NCI-H146 (cell line): Measurements from ENCODE around the gene GMEB2.
"Not testable (repeated sequence)": the region's sequence is repeated elsewhere in the genome, so short reads cannot be mapped to it uniquely, and the experiment has no call there.

Source experiments
- DNase-seq: peaks from one replicate; lab custom pipeline; 2025; lab: John Stamatoyannopoulos, UW

The GMEB2 gene

DNA sequence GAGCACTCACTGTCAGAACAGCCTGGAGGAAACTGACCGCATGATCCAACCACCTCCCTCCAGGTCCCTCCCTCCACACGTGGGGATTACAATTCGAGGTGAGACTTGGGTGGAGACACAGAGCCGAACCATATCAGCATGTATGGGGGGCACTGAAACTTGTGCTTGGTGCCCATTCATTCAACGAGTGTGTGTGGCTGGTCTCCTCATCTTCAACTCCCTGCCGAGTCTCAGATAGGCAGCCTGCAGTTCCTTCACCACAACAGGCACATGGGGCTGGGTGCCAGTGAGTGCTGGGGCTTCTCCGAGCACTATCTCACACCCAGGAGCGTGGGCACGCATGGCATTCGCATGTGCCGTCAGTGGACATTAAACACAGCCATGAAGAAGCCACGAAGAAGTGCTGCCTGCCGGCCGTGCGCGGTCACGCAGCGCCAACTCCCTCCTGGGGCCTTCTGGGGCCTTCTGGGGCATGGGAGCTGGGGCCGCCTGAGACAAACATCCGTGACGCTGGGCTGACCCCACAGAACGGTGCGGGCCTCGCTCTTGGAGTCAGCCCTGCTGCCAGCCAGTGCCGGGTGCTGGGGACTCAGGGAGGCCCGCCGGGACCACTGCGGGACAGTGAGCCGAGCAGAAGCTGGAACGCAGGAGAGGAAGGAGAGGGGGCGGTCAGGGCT is 30.5 kb upstream of the GMEB2 start:
- DNase-seq, result peak; percentile 58

DNA sequence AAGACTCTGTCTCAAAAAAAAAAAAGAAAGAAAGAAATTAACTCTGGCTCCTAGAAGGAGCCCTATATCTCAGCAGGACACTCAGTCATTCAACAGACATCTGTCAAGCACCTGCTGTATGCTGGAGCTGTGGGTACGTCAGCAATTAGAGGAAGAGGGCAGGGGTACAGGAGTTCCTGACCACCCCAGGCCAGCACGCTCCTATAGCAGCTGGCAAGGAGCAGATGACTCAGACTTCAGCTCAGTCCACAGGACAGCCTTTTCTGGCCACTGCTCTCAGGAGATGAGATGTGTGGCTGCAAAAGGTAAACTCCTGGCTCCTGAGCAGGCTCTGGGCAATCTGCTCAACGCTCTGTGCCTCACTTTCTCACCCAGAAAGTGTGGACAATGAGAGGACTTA is 29.6 kb upstream of the GMEB2 start:
- DNase-seq, result no peak

DNA sequence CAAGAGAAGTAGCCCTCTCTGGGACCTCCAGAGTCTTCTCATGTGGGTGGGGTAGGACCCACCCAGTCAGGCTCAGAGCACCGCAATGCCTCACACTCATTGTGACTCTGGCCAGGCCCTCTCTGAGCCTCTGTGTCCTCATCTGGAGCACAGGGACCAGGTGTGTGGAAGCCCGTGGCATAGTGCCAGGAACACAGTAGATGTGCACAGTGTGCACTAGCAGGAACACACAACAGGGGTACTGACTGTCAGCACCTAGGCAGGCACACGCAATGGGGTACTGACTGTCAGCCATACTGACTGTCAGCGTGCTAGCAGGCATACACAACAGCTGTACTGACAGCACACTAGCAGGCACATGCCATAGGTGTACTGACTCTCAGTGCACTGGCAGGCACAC is 28.3 kb upstream of the GMEB2 start:
- DNase-seq, result no peak

DNA sequence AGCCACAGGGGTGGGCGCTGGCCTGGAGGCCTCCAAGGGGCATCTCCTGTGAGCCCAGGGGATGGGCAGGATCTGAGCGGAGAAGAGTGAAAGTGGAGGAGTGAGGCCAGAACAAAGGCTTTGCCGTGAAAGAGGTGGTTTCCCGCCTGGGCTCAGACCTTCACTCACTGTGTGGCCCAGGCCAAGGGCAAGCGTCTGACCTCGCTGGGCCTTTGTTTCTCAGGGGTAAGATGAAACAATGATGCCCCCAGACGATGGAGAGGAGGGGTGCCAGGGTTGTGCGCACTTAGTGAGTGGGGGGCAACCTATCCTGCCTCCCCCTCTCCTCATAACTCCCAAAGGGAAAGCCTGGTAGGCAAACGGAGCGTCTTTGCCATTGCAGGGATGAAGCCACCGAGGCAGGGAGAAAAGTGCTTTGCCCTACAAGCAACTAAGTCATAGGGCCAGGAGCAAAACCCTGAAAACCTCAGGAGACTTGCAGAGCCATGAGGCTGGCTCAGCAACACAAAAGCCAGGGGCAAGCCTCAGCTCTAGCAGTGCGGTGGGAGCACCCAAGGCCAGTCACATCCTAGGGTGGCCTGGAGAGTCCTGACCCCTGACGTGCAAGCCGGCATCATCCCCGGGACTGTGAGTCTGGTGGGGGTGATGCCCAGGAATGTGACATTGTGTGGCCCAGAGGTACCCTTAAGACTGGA is 27.2 kb upstream of the GMEB2 start:
- DNase-seq, result no peak

DNA sequence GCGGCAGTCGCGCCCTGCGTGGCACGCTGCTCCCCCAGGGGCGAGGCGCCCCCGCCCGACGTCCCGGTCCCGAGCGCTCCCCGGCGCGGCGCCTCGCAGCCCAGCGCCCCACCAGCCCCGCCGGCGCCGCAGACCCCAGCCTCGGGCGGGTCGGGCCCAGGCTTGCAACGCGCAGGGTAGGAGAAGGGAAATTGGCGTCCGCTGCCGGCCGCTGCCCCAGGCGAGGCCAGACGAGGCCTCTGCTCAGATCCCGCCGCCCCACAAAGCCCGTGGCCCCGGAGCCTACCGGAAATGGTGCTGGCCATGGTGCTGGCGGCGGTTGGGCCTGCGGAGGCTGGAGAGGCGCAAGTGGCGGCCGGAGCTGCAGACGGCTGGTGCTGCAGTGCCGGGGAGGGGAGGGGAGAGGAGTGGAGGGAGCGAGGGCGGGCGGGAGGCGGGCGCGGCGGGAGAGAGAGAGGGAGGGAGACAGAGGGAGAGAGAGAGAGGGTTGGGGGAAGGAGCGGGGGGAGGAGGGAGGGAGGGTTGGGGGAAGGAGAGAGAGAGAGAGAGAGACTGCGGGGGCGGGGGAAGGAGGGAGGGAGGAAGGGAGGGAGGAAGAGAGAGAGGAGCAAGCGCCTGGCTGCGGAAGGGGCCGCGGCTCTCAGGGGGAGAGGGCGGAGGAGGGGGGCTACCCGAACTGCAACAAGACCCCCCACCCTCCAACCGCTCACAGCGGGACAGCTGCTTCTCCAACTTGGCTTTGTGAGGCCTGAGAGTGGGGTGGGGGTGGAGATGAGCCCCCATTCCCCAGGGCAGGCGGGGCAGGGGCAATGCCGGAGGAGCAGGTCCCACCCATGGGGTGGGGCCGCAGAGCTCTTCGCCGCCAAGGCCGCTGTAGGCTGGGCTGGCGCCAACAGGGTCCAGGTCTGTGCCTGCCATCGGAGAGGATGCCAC is 26.4 kb upstream of the GMEB2 start, which contains the start of gene STMN3:
Gene STMN3 (minus strand): TSS at position 384 of the 933 bp plus-strand sequence. CDS start 79 bp downstream, at position 305.
- DNase-seq, result peak; percentile 96

DNA sequence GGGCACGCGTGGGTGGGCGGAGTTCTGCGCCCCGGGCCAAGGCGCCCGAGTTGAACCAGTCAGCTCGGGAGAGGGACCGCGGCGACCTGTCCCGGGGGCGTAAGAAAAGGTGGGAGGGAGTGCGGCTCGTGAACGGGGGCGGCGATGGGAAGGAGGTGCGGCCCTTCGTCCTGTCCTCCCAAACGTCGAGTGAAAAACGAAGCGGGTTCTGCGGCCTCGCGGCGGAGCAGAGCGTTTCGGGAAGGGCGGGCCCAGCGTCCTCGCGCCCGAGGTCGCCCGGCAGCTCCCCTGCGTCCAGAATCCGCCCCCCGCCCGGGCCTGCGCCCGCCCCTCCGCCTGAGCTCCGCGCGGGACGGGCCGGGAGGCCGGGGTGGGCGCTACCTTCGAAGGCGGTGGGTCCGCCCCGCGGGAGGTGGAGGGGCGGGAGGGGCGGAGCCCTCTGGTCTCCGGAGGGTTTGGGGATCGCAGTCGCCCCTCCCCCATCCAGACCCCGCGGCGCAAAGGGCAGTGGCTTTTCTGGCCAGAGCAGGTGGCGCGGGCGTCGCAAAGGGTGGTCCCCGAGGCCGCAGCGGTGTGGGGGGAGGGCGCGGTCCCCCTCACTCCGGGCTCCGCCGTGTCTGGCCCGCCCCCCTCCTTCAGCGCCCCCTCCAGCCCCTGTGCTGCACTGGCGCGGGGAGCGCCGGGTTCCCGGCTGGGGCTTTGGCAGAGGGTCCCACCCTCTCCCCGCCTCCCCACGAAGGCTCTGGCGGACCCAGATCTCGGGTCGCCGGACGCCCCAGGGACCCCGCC is 25.5 kb upstream of the GMEB2 start:
- peak; percentile 80 for DNase-seq

DNA sequence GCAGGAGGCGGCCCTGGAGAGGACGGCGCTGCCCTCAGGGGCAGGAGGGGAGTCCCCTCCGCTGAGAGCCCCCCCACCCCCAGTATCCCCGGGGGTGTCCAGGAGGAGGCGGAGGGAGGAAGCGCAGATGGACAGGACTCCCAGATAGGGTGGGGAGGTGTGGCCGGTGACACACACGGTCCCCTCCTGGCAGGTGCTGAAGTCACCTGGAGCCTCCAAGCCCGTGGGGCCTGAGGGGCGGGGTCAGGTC is 25.0 kb upstream of the GMEB2 start:
- peak; percentile 53 for DNase-seq

DNA sequence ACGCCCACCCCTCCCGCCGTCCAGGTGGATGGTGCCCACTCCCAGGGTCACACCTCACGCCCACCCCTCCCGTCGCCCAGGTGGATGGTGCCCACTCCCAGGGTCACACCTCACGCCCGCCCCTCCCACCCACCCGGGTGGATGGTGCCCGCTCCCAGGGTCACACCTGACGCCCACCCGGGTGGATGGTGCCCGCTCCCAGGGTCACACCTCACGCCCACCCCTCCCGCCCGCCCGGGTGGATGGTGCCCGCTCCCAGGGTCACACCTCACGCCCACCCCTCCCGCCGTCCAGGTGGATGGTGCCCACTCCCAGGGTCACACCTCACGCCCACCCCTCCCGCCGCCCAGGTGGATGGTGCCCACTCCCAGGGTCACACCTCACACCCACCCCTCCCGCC is 23.6 kb upstream of the GMEB2 start:
- not testable (repeated sequence) for DNase-seq

DNA sequence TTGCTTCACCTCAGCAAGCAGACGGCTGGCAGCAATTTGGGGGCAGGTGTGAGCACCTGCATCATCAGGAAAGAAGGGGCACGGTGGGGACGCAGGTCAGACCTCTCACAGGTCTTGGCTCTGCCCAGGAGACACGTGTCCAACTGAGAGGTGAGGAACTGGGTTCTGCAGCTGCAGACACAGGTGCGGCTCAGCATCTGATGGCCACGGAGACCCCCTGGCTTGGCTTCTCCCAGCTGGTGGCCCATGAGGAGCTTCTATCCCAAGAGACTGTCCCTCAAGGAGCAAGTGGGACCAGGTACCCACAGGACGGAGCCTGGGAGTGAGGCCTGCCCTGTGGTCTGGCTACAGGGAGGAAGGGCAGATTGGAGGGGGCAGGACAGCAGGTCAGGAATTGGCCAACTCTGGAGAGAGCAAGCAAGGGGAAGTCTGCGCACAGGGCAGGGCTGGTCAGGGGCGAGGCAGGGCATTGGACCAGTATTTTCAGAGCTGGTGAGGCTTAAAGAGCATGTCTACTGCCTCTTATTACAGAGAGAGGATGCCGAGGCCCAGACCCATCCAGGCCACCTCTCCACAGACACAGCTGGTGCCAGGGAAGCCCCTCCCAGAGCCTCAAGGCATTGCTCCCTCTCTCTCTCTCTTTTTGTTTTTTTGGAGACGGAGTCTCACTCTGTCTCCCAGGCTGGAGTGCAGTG is 22.1 kb upstream of the GMEB2 start:
- DNase-seq, result peak; percentile 86

DNA sequence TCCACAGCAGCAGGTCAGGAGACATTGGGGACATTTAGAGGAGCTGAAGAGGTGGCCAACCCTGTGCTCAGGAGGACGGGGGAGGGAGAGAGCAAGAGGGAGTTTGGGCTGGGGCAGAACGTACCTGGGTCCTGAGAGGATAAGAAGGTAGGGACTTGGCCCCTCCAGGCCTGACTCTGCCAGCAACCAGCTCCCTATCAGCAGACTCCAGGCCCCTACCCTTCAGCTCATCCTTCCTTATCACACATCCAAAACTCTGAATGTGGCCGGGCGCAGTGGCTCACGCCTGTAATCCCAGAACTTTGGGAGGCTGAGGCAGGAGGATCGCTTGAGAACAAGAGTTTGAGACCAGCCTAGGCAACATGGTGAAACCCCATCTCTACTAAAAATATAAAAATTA is 21.3 kb upstream of the GMEB2 start:
- DNase-seq, result no peak

DNA sequence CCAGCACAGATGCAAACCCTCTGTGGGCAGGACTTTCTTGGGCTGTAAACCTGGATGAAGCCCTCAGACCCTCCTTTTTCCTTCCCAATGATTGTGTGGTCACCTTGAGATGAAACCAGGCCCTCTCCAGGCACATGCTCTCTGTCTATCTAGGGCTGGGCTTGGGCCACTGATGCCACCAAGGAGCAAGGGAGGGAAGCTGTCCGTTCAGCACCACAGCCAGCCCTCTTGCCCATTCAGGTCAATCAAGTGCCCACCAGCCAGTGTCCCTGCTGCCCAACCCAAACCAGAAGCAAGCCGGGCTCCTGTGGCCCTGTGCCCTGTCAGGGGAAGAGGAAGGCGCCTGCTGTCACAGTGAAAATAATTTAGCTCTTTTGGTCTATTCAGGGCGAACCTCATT is 18.3 kb upstream of the GMEB2 start:
- no peak for DNase-seq

DNA sequence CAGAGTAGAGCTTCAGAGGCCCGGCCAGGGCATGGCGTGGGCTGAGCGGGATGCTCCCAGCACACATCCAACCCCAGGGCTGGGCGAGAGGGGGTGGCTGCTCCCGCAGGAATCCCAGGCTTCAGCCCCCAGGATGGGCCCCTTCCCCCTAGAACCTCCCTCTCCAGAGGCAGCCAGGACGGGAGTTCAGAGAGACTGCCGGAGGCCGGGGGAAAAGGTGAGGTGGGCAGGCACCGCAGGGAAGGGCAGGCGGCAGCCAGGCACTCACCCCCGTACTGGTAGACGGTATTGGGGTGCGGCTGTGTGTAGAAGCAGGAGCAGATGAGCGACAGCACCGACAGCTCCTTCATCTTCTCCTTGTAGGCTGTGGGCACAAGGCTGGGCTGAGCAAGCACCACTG is 17.0 kb upstream of the GMEB2 start:
- DNase-seq, result no peak

DNA sequence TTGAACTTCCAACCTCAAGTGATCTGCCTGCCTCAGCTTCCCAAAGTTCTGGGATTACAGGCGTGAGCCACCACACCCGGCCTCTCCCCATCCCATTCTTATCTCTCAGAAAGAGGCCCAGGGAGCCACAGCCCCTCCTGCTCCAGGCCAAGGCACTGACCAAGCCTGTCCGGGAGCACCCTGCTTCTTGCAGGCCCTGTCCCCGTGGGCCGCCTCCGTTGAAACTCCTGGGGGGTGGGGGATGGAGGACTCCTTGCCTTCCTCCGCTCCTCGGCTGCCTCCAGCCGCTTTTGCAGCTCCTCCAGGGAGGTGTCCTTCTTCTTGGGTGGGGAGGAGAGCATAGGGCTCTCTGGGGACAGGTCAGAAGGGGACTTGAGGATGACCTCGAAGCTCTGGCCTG is 16.6 kb upstream of the GMEB2 start:
- DNase-seq, result no peak

DNA sequence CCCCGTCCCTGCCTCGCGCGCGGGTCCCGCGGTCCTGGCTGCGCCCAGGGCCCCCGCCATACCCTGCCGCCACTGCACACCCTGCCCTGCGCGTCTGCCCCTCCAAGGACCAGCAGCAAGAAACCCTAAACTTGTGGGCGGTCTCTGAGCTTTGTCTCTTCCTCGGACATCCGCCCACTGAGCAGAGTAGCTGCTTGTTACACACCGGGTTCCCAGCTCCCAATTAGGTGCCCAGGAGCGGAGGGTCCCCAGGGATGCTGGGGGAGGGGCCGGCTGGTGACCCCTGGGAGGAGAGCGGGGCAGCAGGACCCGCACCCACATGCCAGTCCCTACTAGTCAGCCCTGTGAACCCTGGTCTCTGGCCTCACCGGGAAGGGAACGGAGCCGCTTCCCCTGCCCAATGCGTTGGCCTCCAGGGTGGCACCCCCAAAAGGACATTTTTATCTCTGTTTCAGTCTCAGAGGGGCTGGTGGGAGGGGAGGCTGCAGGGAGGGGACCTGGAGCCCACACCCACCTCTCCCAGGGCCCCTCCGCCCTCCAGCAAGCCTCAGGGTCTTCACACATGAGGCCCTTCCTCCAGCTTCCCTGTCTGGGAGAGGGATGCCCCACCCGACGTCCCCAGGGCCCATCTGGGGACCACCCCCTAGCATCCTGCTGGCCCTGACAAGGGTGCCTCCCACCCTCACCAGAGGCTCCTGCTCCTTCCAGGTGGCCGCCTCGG is 15.8 kb upstream of the GMEB2 start:
- peak; percentile 43 for DNase-seq

DNA sequence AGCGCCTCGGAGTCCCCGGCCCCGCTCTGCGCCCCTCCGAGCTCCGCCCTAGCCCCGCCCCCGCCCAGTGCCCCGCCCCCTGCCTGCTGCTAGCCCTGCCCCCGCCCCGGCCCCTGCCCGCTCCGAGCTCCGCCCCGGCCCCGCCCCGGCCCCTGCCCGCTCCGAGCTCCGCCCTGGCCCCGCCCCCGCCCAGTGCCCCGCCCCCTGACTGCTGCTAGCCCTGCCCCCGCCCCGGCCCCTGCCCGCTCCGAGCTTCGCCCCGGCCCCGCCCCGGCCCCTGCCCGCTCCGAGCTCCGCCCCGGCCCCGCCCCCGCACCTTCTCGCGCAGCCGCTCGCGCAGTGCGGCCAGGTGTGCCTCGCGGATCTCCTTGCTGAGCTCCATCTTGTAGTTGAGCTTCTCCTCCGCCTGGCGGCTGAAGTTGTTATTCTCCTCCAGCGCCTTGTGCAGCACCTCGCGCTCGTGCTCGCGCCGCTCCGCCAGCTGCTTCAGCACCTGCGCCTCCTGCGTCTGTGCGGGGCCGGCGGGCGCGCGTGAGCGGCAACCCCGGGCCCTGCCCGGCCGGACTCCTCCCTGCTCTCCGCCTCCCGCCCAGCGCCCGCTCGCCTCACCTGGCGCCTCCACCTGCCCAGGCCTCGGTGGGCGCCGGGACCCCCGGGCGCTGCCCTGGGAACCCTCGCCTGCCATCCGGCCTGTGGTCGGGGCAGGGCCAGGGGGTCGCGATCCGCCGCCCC is 15.1 kb upstream of the GMEB2 start:
- DNase-seq, result peak; percentile 96

DNA sequence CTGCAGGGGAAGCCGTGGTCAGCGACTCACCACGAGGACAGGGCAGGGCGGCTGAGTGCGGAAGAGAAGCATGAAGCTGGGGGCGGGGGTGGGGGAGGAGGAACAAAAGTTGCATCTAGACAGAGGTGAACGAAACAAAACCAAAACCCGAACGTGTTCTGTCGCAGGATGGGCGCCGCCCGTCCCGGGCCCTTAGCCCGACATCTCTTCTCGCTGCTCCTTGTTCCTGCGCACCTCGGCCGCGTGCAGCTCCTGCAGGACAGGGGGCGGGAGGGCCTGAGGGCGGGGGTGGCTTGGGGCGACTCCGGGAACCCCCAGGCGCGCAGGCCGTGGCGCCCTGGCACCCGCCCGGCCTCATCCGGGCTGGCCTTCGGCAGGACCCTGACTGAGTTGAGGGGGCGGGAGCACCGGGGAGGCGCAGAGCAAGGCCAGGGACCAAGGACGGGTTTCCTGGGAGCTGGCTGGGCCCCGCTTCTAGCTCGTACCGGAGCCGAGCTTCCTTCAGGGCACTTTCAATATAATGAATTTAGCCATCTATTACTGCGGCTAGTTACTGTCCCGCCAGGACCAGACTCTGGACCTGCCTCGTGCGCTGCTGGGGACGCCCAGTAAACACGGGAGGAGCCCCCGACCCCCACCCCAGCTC is 14.4 kb upstream of the GMEB2 start:
- no peak for DNase-seq

DNA sequence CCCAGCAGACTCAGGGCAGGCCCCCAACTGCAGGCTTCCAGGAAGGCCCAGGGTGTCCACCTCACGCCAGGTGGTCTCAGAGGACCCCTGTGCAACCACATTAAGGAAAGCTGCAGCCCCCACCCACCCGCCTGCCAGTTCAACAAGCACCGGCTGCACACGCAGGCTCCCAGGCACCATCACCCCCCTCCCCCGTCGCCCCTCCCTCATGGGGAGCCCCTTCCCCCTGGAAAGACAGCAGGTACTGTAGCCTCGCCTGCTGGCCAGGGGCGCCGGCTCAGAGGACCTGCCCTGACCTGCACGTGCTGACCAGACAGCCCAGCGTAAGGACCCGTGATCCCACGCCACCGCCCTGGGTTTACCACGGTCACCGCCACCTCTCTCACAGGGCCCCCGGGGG is 13.8 kb upstream of the GMEB2 start:
- not testable (repeated sequence) for DNase-seq

DNA sequence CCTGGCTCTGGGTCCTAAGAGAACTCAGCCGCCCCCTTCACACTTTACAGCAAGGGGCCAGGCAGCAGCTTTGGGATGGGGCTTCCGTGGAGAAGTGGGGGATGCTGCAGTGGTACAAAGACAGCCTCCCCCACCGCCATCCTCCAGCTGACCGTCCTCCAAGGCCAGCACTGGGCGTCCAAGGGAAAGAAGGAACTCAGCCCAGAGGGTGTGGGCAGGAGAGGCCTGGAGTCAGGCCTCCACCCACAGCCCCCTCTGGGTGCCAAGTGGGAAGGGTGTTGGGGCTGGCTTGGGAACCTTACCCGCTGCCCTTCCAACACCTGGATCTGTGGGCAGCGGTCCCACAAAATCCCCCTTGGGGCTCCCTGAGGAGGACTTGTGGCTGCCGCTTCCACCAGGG is 13.2 kb upstream of the GMEB2 start:
- DNase-seq, result no peak

DNA sequence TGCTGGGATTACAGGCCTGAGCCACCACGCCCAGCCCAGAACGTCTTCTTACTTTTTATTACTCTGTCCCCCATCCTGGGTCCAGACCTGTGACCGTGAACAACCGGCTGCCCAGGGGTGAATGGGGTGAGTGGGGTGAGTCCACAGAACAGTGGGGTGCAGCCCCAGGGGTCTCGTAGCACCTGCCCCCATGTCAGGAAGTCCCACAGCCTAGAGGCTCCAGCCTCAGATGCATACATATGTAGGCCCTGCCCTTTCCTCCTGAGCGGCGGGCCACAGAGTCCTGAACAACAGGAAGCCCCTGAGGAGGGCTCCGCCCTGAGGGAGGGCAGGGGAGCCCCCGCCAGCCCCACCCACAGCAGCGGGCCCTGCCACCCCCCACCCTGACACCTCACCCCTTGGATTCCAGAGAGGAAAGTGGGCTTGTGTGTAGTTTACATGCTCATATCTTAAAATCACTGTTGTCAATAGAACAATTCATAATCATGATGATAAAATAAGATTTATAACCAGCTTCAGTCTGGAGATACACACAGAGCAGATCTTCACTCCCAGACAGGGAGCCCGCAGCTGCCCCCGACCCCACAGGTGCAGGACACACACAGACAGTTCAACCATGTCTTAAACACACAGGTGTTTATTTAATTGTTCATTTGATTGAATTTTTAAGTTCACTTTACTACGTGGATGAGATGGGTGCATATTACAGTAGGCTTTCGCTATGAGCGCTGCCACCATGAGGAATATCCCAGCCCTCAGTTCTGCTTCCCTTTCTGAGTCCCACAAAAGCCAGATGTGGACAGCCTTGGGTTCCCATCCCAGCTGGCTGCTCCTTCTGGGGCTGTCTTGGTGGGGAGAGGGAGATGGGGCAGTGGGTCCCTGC is 12.4 kb upstream of the GMEB2 start:
- no peak for DNase-seq
